Germinal center (tissue), 1 donor: ENCODE results near the gene U2AF2.
"Not testable (repeated sequence)": the region's sequence is repeated elsewhere in the genome, so short reads cannot be mapped to it uniquely, and the experiment has no call there.

Experiments
- DNase-seq: peaks from one replicate; pipeline ENCODE4 v3.0.0; 2012; ENCODE audit warnings: mixed read lengths, low spot score

The U2AF2 gene

GRCh38 chr19:55705972-55706371, 51.1 kb downstream of the U2AF2 start:
- DNase-seq = no peak

DNA sequence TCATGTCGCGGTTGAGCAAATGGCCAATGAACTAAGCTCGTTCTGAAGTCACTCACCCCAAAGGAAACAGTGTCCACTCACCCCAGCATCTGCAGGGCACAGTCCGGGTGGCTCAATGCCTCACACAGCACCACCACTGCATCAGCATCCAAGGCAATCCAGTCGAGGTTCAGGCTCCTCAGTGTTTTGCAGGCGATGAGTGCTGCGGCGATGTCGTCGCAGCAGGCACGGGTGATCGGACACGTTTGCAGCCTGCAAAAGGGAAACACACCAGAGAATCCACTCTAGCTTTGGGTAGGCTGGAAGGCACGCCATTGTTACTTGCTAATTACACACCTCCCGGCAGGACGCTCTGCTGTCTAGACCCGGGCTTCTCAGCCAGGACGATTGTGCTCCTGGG, 56.9 kb downstream of the U2AF2 start:
- DNase-seq = no peak

DNA sequence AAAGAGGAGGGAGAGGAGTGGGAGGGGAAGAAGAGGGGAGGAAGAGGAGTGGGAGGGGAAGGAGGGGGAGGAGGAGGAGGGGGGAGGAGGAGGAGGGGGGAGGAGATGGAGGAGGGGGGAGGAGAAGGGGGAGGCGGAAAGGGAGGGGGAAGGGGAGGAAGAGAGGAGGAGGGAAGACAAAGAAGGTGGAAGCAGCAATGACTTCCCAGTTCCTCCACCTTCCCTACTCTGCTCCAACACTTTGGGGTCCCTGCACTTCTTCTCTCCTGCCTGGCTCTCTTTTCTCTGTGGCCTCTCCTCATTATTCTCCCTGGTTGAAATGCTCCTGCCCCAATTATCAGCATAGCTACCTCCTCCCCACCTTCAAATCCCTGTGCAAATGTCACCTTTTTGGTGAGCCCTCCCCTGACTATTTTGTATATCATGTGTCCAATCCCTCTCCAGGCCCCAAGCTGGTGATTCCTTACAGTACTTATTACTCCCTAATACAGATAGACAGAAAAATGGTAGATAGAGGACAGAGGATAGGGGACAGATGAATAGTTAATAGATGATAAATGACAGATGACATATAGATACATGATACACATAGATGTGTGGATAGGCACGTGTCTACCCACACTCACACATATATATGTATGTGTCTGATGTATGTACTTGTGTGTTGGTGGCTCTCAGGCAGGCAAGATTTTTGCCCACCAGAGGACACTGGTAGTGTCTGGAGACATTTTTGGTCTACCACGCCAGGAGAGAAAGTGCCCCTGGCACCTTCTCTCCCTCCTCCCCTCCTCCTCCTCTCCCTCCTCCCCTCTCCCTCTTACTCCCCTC, 58.2 kb downstream of the U2AF2 start:
- DNase-seq = no peak

DNA sequence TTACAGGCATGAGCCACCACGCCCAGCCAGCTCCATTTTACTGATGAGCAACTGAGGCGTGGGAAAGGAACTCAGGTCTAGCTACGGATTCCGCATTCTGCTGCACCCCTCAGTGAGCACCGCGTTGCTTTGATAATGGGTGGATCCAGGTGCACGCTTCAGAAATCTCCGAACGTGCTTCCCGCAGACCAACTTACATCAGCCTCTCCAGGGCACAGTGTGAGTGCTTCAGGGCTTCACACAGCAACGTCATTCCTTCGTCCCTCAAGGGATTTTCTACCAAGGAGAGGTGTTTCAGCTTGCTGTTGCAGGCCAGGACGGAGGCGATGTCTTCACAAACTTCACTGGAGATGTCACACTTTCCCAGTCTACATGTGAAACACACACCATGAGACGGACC, 61.7 kb downstream of the U2AF2 start:
- DNase-seq = no peak

DNA sequence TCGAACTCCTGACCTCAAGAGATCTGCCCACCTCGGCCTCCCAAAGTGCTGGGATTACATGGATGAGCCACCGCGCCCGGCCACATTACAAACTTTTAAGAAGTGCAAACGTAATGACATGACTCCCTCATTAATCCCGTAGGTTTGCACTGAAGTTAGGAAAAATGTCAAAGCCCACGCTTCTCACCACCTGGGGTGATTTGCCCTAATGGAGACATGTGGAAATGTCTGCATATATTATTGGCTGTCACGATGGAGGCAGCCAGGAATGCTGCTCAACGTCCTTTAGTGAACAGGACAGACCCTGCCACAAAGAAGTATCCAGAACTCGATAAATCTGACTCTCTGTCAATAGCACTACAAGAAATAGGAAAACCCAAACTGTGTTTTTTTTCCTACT, 62.4 kb downstream of the U2AF2 start:
- DNase-seq = no peak

DNA sequence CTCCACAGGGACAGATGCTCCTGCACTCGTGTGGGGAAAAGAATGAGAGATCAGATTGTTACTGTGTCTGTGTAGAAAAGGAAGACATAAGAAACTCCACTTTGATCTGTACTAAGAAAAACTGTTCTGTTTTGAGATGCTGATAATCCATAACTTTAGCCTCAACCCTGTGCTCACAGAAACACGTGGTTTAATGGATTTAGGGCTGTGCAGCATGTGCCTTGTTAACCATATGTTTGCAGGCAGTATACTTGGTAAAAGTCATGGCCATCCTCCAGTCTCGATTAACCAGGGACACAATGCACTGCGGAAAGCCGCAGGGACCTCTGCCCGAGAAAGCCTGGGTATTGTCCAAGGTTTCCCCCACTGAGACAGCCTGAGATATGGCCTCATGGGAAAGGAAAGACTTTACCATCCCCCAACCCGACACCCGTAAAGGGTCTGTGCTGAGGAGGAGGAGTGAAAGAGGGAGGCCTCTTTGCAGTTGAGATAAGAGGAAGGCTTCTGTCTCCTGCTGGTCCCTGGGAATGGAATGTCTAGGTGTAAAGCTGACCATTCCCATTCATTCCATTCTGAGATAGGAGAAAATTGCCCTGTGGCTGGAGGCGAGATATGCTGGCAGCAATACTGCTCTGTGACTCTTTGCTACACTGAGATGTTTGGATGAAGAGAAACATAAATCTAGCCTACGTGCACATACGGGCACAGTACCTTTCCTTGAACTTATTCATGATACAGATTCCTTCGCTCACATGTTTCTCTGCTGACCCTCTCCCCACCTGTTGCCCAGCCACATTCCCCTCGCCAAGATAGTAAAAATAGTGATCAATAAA, 63.3 kb downstream of the U2AF2 start:
- not testable (repeated sequence) for DNase-seq

DNA sequence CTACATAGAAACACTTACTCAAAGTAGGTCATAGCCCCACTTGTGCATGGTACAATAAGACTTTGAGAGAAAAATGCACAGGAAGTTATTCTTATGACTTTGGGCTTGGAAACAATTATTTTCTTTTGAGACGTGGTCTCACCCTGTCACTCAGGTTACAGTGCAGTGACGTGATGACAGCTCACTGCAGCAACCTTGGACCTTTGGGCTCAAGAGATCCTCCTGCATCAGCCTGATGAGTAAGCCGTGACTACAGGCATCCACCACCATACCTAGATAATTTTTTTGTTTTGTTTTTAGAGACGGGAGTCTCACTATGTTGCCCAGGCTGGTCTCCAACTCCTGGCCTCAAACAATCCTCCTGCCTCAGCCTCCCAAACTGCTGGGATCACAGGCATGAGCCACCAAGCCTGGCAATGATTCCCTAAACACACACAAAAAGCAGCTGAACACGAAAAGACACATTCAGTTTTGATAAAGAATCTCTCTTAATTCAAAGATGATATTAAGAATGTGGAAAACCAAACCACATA, 65.4 kb downstream of the U2AF2 start:
- DNase-seq = no peak

- DNase-seq = no peak
Measured at GRCh38 chr19:55720801-55721200, 66.0 kb downstream of the U2AF2 start.

DNA sequence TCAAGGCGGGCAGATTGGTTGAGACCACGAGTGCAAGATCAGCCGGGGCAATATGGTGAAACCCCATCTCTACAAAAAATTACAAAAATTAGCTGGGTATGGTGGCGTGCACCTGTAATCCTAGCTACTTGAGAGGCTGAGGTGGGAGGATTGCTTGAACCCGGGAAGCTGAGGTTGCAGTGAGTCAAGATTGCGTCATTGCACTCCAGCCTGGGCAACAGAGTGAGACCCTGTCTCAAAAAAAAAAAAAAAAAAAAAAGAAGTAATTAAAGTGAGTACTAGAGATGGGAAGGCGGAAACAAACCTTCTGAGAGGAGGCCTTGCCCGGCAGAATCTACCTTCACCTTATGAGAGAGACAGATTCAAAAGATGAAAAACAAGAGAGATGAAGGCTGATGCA, 68.7 kb downstream of the U2AF2 start:
- DNase-seq = no peak
